H9 (cell line): Measurements from ENCODE around the gene SPNS3. TPM values are rescaled to one million over a fixed set of nuclear protein-coding genes. Genes with fewer than 3 reads are reported as not detected.

ENCODE experiments used
- DNase-seq: peaks from one replicate; pipeline ENCODE4 v3.0.0-alpha.2; 2017
- H2AFZ ChIP-seq: one replicate; pipeline ENCODE4 v1.6.1; 2013; ENCODE audit warnings: mild to moderate bottlenecking, low read length, control low read depth, moderate library complexity
- H2AK5ac ChIP-seq: 2 replicates; pipeline ENCODE4 v1.6.1; 2013; ENCODE audit warnings: low read length, control low read depth, mixed read lengths; ENCODE audit not compliant: insufficient read length
- H2BK120ac ChIP-seq: one replicate; pipeline ENCODE4 v1.6.1; 2013; ENCODE audit warnings: low read depth, mild to moderate bottlenecking, low read length, control low read depth, inconsistent platforms; ENCODE audit not compliant: poor library complexity, severe bottlenecking
- H2BK12ac ChIP-seq: 2 replicates; pipeline ENCODE4 v1.6.1; 2013; ENCODE audit warnings: low read length, control low read depth, mixed read lengths, low read depth; ENCODE audit not compliant: insufficient read length
- H2BK15ac ChIP-seq: 2 replicates; pipeline ENCODE4 v1.6.1; 2013; ENCODE audit warnings: low read depth, low read length, control low read depth
- H2BK20ac ChIP-seq: one replicate; pipeline ENCODE4 v1.6.1; 2013; ENCODE audit warnings: low read depth, mild to moderate bottlenecking, low read length, control low read depth, inconsistent platforms; ENCODE audit not compliant: poor library complexity, severe bottlenecking
- H2BK5ac ChIP-seq: 2 replicates; pipeline ENCODE4 v1.6.1; 2013; ENCODE audit warnings: low read length, control low read depth, mixed read lengths; ENCODE audit not compliant: insufficient read length
- H3K14ac ChIP-seq: 2 replicates; pipeline ENCODE4 v1.6.1; 2013; ENCODE audit warnings: low read length, control low read depth; ENCODE audit not compliant: insufficient read depth
- H3K18ac ChIP-seq: 2 replicates; pipeline ENCODE4 v1.6.1; 2013; ENCODE audit warnings: low read depth, mild to moderate bottlenecking, mixed read lengths, low read length, control low read depth; ENCODE audit not compliant: insufficient read length
- H3K23ac ChIP-seq: 2 replicates; pipeline ENCODE4 v1.6.1; 2013; ENCODE audit warnings: low read length, control low read depth, mixed read lengths, low read depth; ENCODE audit not compliant: insufficient read length
- H3K23me2 ChIP-seq: 2 replicates; pipeline ENCODE4 v1.6.1; 2013; ENCODE audit warnings: low read depth, mild to moderate bottlenecking, mixed read lengths, low read length, control low read depth; ENCODE audit not compliant: insufficient read length, poor library complexity, severe bottlenecking
- H3K27ac ChIP-seq: 2 replicates; pipeline ENCODE4 v1.5.1; 2013; ENCODE audit warnings: low read length, control low read depth, mixed read lengths, low read depth; ENCODE audit not compliant: insufficient read length
- H3K27me3 ChIP-seq: 2 replicates; pipeline ENCODE4 v1.6.1; 2013; ENCODE audit warnings: low read length, control low read depth, inconsistent platforms; ENCODE audit not compliant: insufficient read depth
- H3K4ac ChIP-seq: 2 replicates; pipeline ENCODE4 v1.6.1; 2013; ENCODE audit warnings: low read depth, mild to moderate bottlenecking, control low read depth, inconsistent platforms, low read length, moderate library complexity
- H3K4me1 ChIP-seq: 2 replicates; pipeline ENCODE4 v1.6.1; 2013; ENCODE audit warnings: low read length, control low read depth, inconsistent platforms; ENCODE audit not compliant: insufficient read depth
- H3K4me2 ChIP-seq: 2 replicates; pipeline ENCODE4 v1.6.1; 2013; ENCODE audit warnings: low read length, control low read depth, mixed read lengths; ENCODE audit not compliant: insufficient read length, insufficient read depth
- H3K56ac ChIP-seq: 2 replicates; pipeline ENCODE4 v1.6.1; 2013; ENCODE audit warnings: low read depth, mild to moderate bottlenecking, mixed read lengths, low read length, control low read depth; ENCODE audit not compliant: insufficient read length
- H3K79me1 ChIP-seq: 2 replicates; pipeline ENCODE4 v1.6.1; 2013; ENCODE audit warnings: low read depth, mild to moderate bottlenecking, moderate library complexity, low read length, control low read depth, inconsistent platforms; ENCODE audit not compliant: insufficient read depth, poor library complexity, severe bottlenecking
- H3K79me2 ChIP-seq: 2 replicates; pipeline ENCODE4 v1.6.1; 2013; ENCODE audit warnings: low read length, control low read depth, inconsistent platforms; ENCODE audit not compliant: insufficient read depth
- H3K9ac ChIP-seq: 2 replicates; pipeline ENCODE4 v1.6.1; 2013; ENCODE audit warnings: low read length, control low read depth, mixed read lengths; ENCODE audit not compliant: insufficient read length; ENCODE audit errors: extremely low read depth
- H3K9me3 ChIP-seq: one replicate; pipeline ENCODE4 v1.6.1; 2013; ENCODE audit warnings: low read depth, low read length, inconsistent platforms; ENCODE audit not compliant: control insufficient read depth
- H3T11ph ChIP-seq: one replicate; pipeline ENCODE4 v1.6.1; 2013; ENCODE audit warnings: mild to moderate bottlenecking, low read length, control low read depth, inconsistent platforms
- H4K20me1 ChIP-seq: one replicate; pipeline ENCODE4 v1.6.1; 2013; ENCODE audit not compliant: control insufficient read depth, insufficient read length, insufficient read depth
- H4K5ac ChIP-seq: 2 replicates; pipeline ENCODE4 v1.6.1; 2013; ENCODE audit warnings: low read depth, mild to moderate bottlenecking, mixed read lengths, low read length, control low read depth; ENCODE audit not compliant: insufficient read length
- H4K8ac ChIP-seq: replicated peaks from 2 replicates; pipeline ENCODE4 v1.6.1; 2013; ENCODE audit warnings: low read length, control low read depth, mixed read lengths, low read depth; ENCODE audit not compliant: insufficient read length
- H4K91ac ChIP-seq: 2 replicates; pipeline ENCODE4 v1.6.1; 2013; ENCODE audit warnings: low read depth, mild to moderate bottlenecking, moderate library complexity, mixed read lengths, low read length, control low read depth; ENCODE audit not compliant: insufficient read length
- H3K27ac Mint-ChIP-seq, 3 experiments: 2 replicates in 2 of 3; 3 replicates in 1 of 3; pipeline ENCODE4 v1.8.0; 2020 to 2021; ENCODE audit warnings: mixed read lengths in 3 of 3, mild to moderate bottlenecking in 1 of 3, moderate library complexity in 1 of 3
- H3K27me3 Mint-ChIP-seq: 2 replicates; pipeline ENCODE4 v1.8.0; 2021; ENCODE audit warnings: low read depth, mild to moderate bottlenecking, moderate library complexity, mixed read lengths
- H3K36me3 Mint-ChIP-seq, 3 experiments: 2 replicates in 2 of 3; 3 replicates in 1 of 3; pipeline ENCODE4 v1.8.0; 2020 to 2021; ENCODE audit warnings: low read depth in 3 of 3, mixed read lengths in 3 of 3; ENCODE audit not compliant: insufficient read depth in 1 of 3
- H3K4me1 Mint-ChIP-seq, 2 experiments: 2 replicates each; pipeline ENCODE4 v1.8.0; 2020; ENCODE audit warnings: mixed read lengths in 2 of 2
- H3K4me3 Mint-ChIP-seq, 2 experiments: 2 replicates in 1 of 2; 3 replicates in 1 of 2; pipeline ENCODE4 v1.8.0; 2020 to 2021; ENCODE audit warnings: mild to moderate bottlenecking in 2 of 2, mixed read lengths in 2 of 2, moderate library complexity in 1 of 2
- H3K9me3 Mint-ChIP-seq, 2 experiments: 2 replicates in 1 of 2; 3 replicates in 1 of 2; pipeline ENCODE4 v1.8.0; 2020; ENCODE audit warnings: mild to moderate bottlenecking in 2 of 2, mixed read lengths in 2 of 2, moderate library complexity in 1 of 2
- WGBS: extraction: QIAGEN DNeasy Blood & Tissue Kit; methylation state at CpG from one replicate; pipeline ENCODE4 v1.1.7; 2013; ENCODE audit warnings: missing lambda C conversion rate, low lambda C conversion rate, mixed read lengths; ENCODE audit not compliant: insufficient read length; ENCODE audit errors: extremely low coverage; 5-methylcytosine and 5-hydroxymethylcytosine counted together
- total RNA-seq: library from RNA; stranded (reverse); gene quantifications from 2 replicates; pipeline ENCODE4 v1.2.1, GENCODE V29; 2021
- TF ChIP-seq, protein P1 (sequence below): fragments of 200-600 bp; sonication (generic); conservative IDR thresholded peaks from 3 replicates; pipeline ENCODE4 v1.8.0; 2021; ENCODE audit warnings: antibody characterized with exemption, mild to moderate bottlenecking

The SPNS3 gene
- total RNA-seq, 1 experiment from 2014 or later: not detected

DNA sequence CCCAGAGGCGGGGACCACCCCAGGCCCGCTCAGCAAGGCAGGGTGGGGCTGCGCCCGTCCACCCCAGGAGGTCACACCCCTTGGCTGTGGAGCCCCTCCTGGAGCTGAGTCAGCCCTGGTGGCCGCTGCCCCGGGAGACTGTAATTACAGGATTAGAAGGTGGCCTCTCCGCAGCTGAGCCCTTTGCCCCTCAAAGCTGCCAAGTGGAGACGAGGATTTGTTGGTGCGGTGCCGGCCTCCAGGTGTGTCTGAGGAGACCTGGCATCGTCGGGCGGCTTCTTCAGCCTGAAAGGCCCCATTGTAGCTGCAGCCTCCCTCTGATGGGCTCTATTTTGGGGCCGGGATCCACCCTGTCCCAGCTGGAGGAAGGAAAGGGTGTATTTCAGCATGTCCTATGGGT is 42.3 kb downstream of the SPNS3 start:
- Mint-ChIP-seq H3K27me3 (peaks cover 4% of the 10 kb centered on the region), H3K27ac (no peak overlapping the region), H3K4me3 (no peak overlapping the region), H3K36me3 (no peaks in the 10 kb centered on the region), H3K9me3 (no peaks in the 10 kb centered on the region), H3K4me1 (peaks cover 16 to 24% of the 10 kb centered on the region in 2 experiments)
- Histone ChIP-seq H4K91ac (no peak overlapping the region), H4K5ac (no peak overlapping the region), H3K4me1 (no peaks in the 10 kb centered on the region), H2BK15ac (no peak overlapping the region), H3K79me2 (no peaks in the 10 kb centered on the region), H2BK12ac (no peak overlapping the region), H3K14ac (no peak overlapping the region), H3K9ac (no peak overlapping the region), H2AFZ (no peak overlapping the region), H3K4ac (no peak overlapping the region), H3K27me3 (no peaks in the 10 kb centered on the region), H3K23ac (no peak overlapping the region), H2BK120ac (no peak overlapping the region), H3K9me3 (no peaks in the 10 kb centered on the region), H3K23me2 (no peaks in the 10 kb centered on the region), H2AK5ac (no peak overlapping the region), H3K79me1 (no peaks in the 10 kb centered on the region), H4K8ac (no peak overlapping the region), H2BK20ac (no peak overlapping the region), H3K4me2 (no peak overlapping the region), H3K56ac (no peak overlapping the region), H3T11ph (no peak overlapping the region), H2BK5ac (no peak overlapping the region), H3K27ac (no peak overlapping the region), H4K20me1 (no peaks in the 10 kb centered on the region), H3K18ac (no peak overlapping the region)
- no CpG with 5 or more reads among the region's 14 CpGs for WGBS
- TF ChIP-seq, protein P1, sequence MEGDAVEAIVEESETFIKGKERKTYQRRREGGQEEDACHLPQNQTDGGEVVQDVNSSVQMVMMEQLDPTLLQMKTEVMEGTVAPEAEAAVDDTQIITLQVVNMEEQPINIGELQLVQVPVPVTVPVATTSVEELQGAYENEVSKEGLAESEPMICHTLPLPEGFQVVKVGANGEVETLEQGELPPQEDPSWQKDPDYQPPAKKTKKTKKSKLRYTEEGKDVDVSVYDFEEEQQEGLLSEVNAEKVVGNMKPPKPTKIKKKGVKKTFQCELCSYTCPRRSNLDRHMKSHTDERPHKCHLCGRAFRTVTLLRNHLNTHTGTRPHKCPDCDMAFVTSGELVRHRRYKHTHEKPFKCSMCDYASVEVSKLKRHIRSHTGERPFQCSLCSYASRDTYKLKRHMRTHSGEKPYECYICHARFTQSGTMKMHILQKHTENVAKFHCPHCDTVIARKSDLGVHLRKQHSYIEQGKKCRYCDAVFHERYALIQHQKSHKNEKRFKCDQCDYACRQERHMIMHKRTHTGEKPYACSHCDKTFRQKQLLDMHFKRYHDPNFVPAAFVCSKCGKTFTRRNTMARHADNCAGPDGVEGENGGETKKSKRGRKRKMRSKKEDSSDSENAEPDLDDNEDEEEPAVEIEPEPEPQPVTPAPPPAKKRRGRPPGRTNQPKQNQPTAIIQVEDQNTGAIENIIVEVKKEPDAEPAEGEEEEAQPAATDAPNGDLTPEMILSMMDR: no peak
- DNase-seq: no peak
